Ammon's horn (tissue), 1 donor: ENCODE measurements around the gene UBFD1.
"Not testable (repeated sequence)": the region's sequence is repeated elsewhere in the genome, so short reads cannot be mapped to it uniquely, and the experiment has no call there.

ENCODE experiments used
- DNase-seq: peaks from one replicate; pipeline ENCODE4 v3.0.0-alpha.2; 2016; ENCODE audit warnings: low spot score

The UBFD1 gene

DNA sequence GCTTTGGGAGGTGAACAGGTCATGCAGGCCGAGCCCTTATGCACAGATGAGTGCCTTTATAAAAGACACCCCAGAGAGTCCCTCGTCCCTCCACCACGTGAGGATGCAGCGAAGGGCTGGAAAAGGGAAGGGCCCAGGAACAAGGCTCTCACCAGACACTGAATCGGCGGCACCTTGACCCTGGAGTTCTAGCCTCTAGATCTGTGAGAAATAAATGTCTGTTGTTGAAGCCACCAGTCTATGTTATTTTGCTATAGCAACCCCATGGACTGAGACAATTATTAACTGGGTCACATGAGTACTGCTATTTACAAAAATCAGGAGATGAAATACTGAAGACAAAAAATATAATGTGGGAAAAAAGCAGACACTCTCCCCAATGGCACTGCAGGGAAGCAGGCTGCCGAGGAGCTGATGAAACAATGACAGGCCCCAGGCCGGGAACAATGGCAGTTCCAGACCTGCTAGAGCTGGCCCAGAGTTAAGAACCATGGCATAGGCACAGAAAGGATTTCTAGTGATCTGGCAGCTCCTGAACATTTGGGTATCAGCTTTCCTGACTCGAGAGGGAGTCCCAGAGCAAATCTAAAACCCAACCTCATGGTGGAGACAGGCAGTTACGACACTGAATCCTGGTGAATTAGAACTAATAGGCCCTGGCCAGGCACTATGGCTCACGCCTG, 29.4 kb upstream of the UBFD1 start:
- DNase-seq: no peak

DNA sequence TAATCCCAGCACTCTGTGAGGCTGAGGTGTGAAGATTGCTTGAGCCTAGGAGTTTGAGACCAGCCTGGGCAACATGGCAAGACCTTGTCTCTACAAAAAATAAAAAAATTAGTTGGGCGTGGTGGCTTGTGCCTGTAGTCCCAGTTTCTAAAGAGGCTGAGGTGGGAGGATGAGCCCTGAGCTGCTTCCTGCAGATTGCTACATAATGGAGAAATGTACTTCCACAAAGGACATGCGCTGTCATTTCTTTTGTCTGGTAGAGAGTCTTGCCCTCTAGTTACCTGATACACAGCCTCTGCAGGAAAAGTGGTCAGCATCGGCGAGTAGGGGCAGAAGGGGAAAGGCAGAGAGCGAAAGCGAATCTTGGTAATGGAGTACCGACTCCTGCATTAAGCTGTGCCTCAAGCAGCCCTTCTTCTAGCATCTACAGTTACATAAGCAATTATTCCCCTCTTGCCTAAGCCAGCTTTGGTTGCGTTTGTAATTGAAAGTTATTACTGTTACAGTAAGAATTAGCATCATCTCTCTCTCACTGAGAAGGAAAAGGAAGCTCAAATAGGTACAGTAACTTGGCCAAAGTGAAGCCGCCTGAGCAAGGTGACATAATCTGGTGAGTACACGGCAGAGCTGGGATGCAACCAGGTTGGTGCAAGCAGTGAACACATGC, 28.8 kb upstream of the UBFD1 start:
- no peak for DNase-seq

DNA sequence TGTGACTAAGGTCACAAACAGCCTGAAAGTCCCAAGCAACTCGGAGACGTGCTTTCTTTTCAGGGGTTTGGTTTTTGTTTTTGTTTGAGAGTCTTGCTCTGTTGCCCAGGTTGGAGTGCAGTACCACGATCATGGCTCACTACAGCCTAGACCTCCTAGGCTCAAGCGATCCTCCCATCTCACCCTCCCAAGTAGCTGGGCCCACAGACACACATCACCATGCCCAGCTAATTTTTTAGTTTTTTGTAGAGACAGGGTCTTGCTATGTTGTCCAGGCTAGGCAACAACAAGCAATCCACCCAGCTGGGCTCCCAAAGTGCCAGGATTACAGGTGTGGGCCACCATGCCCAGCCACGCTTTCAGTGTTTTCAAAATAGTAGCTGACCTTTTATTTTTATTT, 27.5 kb upstream of the UBFD1 start:
- no peak for DNase-seq

DNA sequence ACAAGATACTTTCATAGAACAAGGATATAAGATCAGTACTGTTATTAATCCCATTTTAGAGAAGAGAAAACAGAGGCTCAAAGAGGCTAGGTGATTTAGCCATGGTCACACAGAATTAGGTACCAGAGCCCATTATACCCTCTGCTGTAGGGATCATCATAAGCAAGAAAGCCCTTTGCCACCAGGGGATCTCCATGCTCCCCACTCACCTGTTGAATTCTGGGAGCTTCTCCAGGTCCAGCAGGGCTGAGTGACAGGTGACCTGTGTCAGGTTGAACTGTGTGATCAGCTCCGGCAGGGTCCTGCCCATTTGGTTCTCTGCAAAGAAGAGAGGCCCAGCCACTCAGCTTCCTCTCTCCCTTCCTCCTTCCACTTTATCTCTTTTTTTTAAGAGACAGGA, 25.1 kb upstream of the UBFD1 start:
- DNase-seq: no peak

DNA sequence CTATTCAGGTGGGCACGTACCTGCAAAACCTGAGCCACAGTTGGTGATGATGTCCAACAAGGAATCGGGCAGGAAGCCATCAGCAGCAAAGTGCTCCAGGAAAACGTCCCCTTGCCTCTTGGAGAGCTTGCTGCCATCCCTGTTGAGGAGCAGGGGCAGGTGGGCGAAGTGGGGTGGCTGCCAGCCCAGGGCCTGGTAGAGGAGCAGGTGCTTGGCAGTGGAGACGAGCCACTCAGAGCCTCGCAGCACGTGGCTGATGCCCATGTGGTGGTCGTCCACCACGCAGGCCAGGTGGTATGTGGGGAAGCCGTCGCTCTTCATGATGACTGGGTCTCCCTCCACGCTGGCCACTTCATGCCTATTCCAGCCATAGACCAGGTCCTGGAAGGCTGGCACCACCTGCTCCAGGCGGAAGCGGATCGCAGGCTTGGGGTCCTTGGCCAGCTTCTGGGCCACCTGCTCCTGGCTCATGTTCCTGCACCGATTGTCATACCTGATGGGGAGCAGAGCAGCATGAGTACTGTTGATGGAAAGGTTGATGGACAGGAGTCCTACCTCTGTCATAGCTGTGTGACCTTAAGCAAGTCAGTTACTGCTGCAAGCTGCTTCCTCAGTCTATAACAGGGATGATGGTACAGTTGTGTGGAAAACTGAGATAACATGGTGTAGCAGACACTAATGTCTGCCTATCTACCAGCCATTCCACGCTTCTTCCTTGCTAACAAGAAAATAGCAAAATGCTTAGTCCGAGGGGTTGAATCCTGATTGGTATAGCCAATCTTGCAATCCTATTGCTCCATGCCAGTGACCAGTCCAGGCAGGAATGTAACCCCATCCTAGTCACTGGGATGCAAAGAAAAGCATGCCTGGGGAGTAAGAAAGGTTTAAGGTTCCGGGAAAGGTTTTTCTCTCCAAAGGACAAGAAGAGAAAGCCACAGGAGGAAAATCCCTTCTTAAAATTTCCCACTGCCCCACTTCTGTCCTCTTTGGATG, 22.4 kb upstream of the UBFD1 start:
- no peak for DNase-seq

DNA sequence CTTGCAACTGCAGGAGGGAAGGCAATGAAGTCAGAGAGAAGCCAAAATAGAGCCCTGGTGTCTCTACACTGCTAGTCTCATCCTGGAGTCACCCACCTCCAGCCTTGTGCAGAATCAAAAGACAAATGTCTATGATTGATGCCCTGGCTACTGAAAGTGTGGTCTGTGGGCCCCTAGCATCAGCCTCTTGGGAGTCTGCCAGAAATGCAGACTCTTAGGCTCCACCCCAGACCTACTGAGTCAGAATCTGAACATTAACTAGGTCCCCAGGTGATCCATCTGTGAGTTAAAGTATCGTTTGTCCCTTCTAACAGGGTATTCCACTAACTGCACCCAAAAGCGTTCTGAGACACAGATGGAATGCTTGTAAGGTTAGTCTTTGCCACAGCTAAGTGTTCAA, 21.6 kb upstream of the UBFD1 start:
- DNase-seq: no peak

DNA sequence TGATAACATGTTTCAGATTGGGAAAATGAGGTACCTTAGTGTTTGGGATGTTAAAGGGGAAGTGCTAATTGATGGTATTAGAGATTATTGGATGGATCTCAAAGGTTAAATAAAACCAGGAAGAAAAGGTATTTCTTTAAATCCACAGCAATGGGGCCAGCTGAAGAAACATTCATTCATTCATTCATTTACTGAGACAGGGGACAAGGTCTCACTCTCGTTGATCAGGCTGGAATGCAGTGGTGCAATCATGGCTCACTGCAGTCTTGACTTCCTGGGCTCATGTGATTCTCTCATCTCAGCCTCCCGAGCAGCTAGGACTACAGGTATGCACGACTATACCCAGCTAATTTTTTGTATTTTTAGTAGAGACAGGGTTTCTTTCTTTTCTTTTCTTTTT, 20.1 kb upstream of the UBFD1 start:
- no peak for DNase-seq

DNA sequence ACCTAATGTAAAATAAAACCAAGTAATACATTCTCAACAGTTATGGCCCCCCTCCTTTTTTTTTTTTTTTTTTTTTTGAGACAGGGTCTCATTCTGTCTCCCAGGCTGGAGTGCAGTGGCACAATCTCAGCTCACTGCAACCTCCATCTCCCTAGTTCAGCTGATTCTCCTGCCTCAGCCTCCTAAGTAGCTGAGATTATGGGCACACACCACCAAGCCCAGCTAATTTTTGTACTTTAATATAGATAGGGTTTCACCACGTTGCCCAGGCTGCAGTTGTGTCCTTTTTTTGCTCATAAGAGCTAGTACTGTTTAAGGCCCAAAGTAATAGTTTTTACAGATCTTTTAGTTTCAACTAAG, 18.6 kb upstream of the UBFD1 start:
- DNase-seq: no peak

DNA sequence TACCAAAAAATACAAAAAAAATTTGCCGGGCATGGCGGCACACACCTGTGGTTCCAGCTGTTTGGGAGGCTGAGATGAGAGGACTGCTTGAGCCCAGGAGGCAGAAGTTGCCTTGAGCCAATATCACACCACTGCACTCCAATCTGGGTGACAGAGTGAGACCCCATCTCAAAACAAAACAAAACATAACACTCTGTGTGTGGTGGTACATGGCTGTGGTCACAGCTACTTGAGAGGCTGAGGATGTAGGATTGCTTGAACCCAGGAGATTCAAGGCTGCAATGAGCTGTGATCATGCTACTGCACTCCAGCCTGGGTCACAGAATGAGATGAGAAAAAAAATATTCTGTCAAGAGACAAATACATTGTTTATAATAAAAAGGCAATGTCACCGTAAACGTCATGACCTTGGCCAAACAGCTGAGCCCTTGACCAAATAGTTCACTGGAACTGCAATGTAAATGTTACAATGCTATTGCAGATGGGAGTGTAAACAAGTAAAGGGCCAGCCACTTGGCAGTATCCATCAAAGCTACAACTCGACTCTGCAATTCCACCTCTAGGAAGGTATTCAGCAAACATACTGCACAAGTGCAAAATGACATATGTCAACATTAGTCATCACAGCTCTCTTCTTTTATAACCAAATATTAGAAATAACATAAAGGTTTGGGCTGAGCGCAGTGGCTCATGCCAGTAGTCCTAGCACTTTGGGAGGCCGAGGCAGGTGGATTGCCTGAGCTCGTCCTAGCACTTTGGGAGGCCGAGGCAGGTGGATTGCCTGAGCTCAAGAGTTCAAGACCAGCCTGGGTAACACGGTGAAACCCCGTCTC, 17.3 kb upstream of the UBFD1 start:
- no peak for DNase-seq

DNA sequence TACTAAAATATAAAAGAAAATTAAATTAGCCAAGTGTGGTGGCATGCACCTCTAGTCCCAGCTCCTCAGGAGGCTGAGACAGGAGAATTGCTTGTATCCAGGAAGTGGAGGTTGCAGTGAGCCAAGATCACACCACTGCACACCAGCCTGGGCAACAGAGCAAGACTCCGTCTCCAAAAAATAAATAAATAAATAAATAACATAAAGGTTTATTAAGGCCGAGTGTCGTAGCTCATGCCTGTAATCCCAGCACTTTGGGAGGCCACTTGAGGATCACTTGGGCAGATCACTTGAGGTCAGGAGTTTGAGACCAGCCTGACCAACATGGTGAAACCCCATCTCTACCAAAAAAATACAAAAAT, 16.7 kb upstream of the UBFD1 start:
- not testable (repeated sequence) for DNase-seq

DNA sequence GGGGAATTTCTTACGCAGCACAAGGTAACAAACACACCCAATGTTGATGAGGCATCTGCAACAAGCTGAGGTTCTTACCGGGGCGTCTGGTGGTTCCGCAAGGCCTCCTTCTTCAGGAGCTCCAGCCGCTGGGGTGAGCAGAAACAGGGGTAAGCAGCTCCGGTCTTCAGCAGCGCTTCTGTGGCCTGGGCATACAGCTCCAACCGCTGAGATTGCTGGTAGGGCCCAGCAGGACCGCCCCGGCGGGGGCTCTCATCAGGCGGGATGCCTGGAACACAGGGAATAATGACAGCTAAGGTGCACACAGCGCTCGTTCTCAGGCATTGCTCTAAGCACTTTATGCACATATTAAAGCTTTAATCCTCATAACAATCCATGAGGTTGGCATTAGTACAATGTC, 13.1 kb upstream of the UBFD1 start:
- DNase-seq: no peak

DNA sequence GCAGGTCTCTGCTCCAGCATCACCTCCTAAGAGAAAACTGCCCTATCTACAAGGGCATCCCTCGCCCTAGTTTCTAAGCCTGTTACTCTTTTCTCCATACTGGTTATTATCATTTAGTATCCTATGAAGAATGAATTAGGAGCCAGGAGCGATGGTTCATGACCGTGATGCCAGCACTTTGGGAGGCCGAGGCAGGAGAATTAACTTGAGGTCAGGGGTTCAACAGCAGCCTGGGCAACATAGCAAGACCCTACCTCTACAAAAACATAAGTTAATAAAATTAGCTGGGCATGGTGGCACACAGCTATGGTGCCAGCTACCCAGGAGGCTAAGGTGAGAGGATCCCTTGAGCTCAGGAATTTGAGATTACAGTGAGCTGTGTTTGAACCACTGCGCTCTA, 7.6 kb upstream of the UBFD1 start:
- no peak for DNase-seq

DNA sequence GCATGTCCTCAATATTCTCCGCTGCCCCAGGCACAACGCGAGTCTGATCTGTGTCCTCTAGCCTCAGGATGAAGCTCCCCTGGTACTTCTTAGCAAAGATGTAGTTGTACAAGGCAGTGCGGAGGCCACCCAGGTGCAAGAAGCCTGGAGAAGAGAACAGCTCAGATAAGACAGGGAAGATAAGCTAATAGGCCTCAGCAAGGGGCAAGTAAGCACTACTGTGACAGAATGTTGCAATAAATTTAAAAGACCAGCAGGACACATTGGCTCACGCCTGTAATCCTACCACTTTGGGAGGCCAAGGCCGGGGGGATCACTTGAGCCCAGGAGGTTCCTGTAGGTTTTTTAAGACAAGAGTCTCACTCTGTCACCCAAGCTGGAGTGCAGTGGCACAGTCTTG, 5.4 kb upstream of the UBFD1 start:
- DNase-seq: no peak

DNA sequence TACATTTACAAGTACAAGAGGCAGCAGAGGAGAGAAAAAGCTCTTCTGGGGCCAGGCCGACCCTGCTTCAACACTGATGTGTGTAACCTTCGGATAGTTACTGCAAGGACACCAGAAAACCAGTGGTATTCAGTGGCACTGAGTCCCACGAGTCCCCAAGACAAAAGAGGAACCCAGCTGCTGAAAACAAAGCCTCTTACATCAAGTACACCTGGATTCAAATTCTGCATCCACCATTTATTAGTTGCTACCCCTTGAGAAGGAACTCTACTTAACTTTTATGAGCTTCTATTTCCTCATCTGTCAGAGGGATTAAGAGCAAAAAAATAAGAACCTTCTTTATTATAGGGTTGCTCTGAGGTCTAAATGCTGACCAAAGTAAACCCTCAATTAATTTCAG, 3.0 kb upstream of the UBFD1 start:
- no peak for DNase-seq

DNA sequence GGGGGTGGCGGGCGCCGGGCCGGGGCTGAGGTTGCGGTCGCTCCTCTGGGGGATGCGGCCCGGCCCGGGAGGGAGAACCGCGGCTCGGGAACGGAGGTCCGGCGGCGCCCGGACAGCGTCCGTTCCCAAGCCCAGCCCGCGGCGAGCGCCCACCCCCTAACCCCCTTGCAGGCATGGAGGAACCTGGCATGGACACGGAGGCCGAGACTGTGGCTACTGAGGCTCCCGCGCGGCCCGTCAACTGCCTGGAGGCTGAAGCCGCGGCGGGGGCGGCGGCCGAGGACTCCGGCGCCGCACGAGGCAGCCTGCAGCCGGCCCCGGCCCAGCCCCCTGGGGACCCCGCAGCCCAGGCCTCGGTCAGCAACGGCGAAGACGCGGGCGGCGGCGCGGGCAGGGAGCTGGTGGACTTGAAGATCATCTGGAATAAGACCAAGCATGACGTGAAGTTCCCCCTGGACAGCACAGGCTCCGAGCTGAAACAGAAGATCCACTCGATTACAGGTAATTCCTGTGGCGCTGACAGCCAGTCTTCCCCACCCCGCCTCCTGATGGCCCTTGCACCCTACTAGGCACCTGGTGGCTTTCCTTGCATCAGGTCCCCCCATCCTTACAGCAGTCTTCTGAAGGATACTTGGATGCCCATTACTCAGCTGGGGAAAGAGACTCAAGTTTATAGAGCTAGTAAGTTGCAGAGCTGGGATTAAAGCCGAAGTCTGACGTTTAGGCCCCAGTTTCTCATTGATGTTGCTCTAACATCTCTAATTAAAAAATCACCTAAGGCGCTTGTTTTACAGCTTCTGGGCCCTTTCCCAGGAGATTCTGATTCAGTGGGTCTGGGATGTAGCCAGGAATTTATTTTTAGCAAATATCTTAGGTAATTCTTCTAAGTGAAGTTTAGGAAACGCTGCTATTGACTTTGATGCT, 514 bp downstream of the UBFD1 start:
- peak; percentile 34 for DNase-seq

DNA sequence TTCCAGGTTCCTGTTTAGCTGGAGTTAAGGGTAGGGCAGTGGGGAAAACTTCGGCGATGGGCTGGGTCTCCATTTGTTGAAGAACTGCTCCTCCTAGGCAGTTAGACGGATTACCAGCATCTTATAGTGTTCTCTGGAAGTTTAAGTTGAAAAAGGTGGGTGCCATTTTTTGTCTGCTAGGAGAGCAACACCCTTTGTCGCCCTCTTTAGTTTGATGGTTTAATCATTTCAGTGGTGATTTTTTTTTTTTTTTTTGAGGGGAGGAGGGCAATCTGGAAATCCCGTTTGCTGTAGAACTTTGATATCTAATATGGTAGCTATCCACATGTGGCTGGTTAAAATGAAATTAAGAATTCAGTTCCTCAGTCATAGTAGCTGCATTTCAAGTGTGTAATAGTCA, 4.1 kb downstream of the UBFD1 start:
- DNase-seq: no peak

DNA sequence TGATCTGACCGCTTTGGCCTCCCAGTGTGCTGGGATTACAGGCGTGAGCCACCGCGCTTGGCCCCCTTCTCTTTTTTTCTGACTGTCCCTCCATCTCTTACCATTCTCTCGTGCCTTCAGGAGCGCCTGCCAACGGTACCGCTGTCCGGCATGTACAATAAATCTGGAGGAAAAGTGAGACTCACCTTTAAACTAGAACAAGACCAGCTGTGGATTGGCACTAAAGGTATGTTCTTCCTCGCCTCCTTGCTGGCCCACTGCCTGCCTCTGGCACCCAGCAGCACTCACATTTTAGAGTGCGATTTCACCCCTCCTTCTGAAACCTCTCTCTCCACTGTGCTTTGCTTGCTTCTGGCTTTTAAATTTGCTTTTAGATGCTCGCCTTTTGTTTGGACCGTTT, 5.0 kb downstream of the UBFD1 start:
- DNase-seq: no peak

DNA sequence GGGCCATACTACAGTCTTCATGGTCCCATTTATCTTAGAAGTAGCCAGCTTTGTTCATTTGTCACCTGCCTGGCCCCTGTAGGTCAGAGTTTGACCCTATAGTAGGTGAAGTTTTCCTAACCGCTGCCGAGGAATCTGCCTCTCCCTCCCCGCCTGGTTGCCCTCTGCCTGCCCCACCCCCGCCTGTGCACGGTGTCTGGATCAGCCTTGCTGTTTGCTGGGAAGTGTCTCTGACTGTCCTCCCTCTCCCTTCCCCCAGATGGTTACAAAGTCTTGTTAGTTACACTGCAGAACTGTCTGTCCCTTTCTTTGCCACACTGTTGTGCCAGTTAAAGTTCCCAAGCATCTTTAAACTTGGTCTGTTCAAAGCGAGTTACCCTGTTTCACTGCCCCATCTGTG, 5.7 kb downstream of the UBFD1 start:
- DNase-seq: no peak

DNA sequence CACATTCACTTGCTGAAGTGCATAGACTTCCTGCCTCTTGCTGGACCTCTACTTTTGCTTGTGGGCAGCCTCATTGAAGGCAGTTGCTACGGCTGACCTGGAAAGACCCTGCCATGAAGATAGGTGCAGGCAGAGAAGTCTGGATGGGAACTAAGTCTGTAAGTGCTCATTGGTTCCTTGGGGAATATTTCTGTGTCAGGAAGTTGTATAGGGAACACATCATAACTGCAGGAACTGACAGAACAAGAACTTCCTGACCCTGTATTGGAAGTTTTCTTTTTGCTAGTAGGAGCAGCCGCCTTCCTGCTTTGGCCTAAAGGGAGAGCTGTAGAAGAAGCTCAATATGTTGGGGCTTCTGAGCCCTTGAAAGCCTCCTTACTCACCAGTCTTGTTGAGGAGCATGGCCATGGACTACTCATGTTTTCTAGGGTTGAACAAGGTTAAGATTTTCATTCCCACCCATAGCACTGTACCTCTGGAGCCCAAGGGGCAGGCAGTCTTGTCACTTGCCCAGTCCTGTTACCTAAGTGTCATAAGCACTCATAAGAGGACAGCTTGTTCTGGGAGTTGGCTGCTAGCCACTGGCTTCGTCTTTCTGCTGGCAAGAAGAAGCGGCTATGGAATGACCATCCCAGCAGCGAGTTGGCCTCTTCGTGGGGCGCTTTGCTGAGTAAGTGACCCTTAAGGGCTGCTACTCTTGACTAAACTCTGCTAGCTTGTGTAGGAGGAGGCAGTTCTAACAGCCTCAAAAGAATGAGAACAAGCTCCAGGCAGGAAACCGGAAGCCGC, 7.2 kb downstream of the UBFD1 start:
- peak; percentile 34 for DNase-seq

DNA sequence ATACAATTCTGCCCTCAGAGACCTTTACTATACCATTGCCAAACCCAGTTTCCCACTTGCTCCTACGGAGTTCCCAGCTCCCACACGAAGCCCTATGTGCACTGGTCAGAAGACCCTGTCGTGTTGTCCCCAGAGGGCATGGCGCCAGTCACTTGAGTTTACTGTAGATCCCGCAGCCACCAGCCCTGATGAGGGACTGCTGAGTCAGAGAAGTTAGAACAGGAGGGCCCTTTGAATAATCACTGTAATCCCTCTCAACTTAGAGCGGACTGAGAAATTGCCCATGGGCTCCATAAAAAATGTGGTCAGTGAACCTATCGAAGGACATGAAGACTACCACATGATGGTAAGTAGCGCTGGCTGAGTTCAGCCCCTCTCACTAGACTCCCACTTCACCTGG, 9.2 kb downstream of the UBFD1 start:
- no peak for DNase-seq
